Measurements from ENCODE around the gene CD244. TPM values are rescaled to one million over a fixed set of nuclear protein-coding genes. Genes with fewer than 3 reads are reported as not detected.
A peak's percentile ranks its signal among the peaks of the same experiment; 100 is the strongest.

Gene CD244
- total RNA-seq, 1 donor from 2014 or later, result not detected

GRCh38 chr1:160807247-160807646 is 55.4 kb downstream of the CD244 start:
- no peak overlapping the region for H3K4me3 Mint-ChIP-seq (ENCODE audit: unreplicated experiment)
- peaks cover 19% of the 10 kb centered on the region for H3K9me3 Mint-ChIP-seq (ENCODE audit: unreplicated experiment)
- DNase-seq (ENCODE audit: extremely low spot score, unreplicated experiment), result peak; percentile 51
- TF ChIP-seq CTCF (IDR thresholded peaks at IDR 0.05), result no peak
- no peaks in the 10 kb centered on the region for H3K36me3 Mint-ChIP-seq (ENCODE audit: unreplicated experiment)
- H3K27me3 Mint-ChIP-seq (ENCODE audit: unreplicated experiment), result no peaks in the 10 kb centered on the region
- H3K27ac Mint-ChIP-seq (ENCODE audit: unreplicated experiment), result no peak overlapping the region
- no peaks in the 10 kb centered on the region for H3K4me1 Mint-ChIP-seq (ENCODE audit: unreplicated experiment)

GRCh38 chr1:160806784-160807183 is 55.9 kb downstream of the CD244 start:
- H3K36me3 Mint-ChIP-seq (ENCODE audit: unreplicated experiment), result no peaks in the 10 kb centered on the region
- no peaks in the 10 kb centered on the region for H3K27me3 Mint-ChIP-seq (ENCODE audit: unreplicated experiment)
- peaks cover 19% of the 10 kb centered on the region for H3K9me3 Mint-ChIP-seq (ENCODE audit: unreplicated experiment)
- H3K27ac Mint-ChIP-seq (ENCODE audit: unreplicated experiment), result no peak overlapping the region
- H3K4me3 Mint-ChIP-seq (ENCODE audit: unreplicated experiment), result no peak overlapping the region
- DNase-seq (ENCODE audit: extremely low spot score, unreplicated experiment), result no peak
- no peak for TF ChIP-seq CTCF (IDR thresholded peaks at IDR 0.05)
- H3K4me1 Mint-ChIP-seq (ENCODE audit: unreplicated experiment), result no peaks in the 10 kb centered on the region

GRCh38 chr1:160806109-160806665 is 56.5 kb downstream of the CD244 start:
- Mint-ChIP-seq H3K9me3 (ENCODE audit: unreplicated experiment) (peaks cover 19% of the 10 kb centered on the region), H3K27ac (ENCODE audit: unreplicated experiment) (no peak overlapping the region), H3K27me3 (ENCODE audit: unreplicated experiment) (no peaks in the 10 kb centered on the region), H3K4me1 (ENCODE audit: unreplicated experiment) (no peaks in the 10 kb centered on the region), H3K4me3 (ENCODE audit: unreplicated experiment) (no peak overlapping the region), H3K36me3 (ENCODE audit: unreplicated experiment) (no peaks in the 10 kb centered on the region)
- TF ChIP-seq CTCF (IDR thresholded peaks at IDR 0.05), result no peak
- DNase-seq (ENCODE audit: extremely low spot score, unreplicated experiment), result no peak

- no peak overlapping the region for H3K27ac Mint-ChIP-seq (ENCODE audit: unreplicated experiment)
- DNase-seq (ENCODE audit: extremely low spot score, unreplicated experiment), result peak; percentile 80
- no peaks in the 10 kb centered on the region for H3K27me3 Mint-ChIP-seq (ENCODE audit: unreplicated experiment)
- peaks cover 12% of the 10 kb centered on the region for H3K9me3 Mint-ChIP-seq (ENCODE audit: unreplicated experiment)
- H3K4me1 Mint-ChIP-seq (ENCODE audit: unreplicated experiment), result no peaks in the 10 kb centered on the region
- no peak for TF ChIP-seq CTCF (IDR thresholded peaks at IDR 0.05)
- H3K4me3 Mint-ChIP-seq (ENCODE audit: unreplicated experiment), result no peak overlapping the region
- H3K36me3 Mint-ChIP-seq (ENCODE audit: unreplicated experiment), result no peaks in the 10 kb centered on the region
These were observed 60.7 kb downstream of the CD244 start for GRCh38 chr1:160801836-160802580.

GRCh38 chr1:160800645-160801408 is 61.9 kb downstream of the CD244 start:
- TF ChIP-seq CTCF (IDR thresholded peaks at IDR 0.05), result no peak
- H3K9me3 Mint-ChIP-seq (ENCODE audit: unreplicated experiment), result peaks cover 2% of the 10 kb centered on the region
- H3K27ac Mint-ChIP-seq (ENCODE audit: unreplicated experiment), result no peak overlapping the region
- H3K27me3 Mint-ChIP-seq (ENCODE audit: unreplicated experiment), result no peaks in the 10 kb centered on the region
- H3K4me1 Mint-ChIP-seq (ENCODE audit: unreplicated experiment), result no peaks in the 10 kb centered on the region
- no peak overlapping the region for H3K4me3 Mint-ChIP-seq (ENCODE audit: unreplicated experiment)
- no peaks in the 10 kb centered on the region for H3K36me3 Mint-ChIP-seq (ENCODE audit: unreplicated experiment)
- DNase-seq (ENCODE audit: extremely low spot score, unreplicated experiment), result no peak

All from osteocyte (in vitro differentiated cells).